ENCODE measurements around the gene PLXNA1. TPM values are rescaled to one million over a fixed set of nuclear protein-coding genes. Genes with fewer than 3 reads are reported as not detected.

Gene PLXNA1
- total RNA-seq, 1 donor from 2014 or later = 63.3 TPM

- H4K20me1 ChIP-seq (ENCODE audit: insufficient read depth, low read length) = no peaks in the 10 kb centered on the region
- peaks cover 10% of the 10 kb centered on the region for H3K4me1 ChIP-seq (ENCODE audit: insufficient read depth, low read length)
- no peaks in the 10 kb centered on the region for H3K27me3 ChIP-seq (ENCODE audit: insufficient read depth, low read length)
- H3K36me3 Mint-ChIP-seq (ENCODE audit: low read depth, unreplicated experiment) = peaks cover 12% of the 10 kb centered on the region
- FAIRE-seq (no peak), DNase-seq (ENCODE audit: low read depth) (no peak)
- no peak overlapping the region for H3K9ac ChIP-seq (ENCODE audit: low read length)
- peaks cover 30% of the 10 kb centered on the region for H3K27me3 Mint-ChIP-seq (ENCODE audit: low read depth, unreplicated experiment)
- H2AFZ ChIP-seq (ENCODE audit: low read depth, low read length) = no peak overlapping the region
- H3K4me3 ChIP-seq (ENCODE audit: insufficient read depth, low read depth, low read length) = no peak overlapping the region
- no peak overlapping the region for H3K27ac ChIP-seq (ENCODE audit: low read depth, low read length)
- no peak for TF ChIP-seq EZH2 (IDR thresholded peaks at IDR 0.05; ENCODE audit: insufficient read depth, low read length)
- no peaks in the 10 kb centered on the region for H3K36me3 ChIP-seq (ENCODE audit: insufficient read depth, low read length)
- no peak overlapping the region for H3K27ac Mint-ChIP-seq (ENCODE audit: unreplicated experiment)
- peaks cover 4% of the 10 kb centered on the region for H3K4me1 Mint-ChIP-seq (ENCODE audit: low read depth, unreplicated experiment)
- H3K9me3 Mint-ChIP-seq (ENCODE audit: unreplicated experiment) = no peaks in the 10 kb centered on the region
- no peak overlapping the region for H3K4me2 ChIP-seq (ENCODE audit: low read length)
- no peak overlapping the region for H3K4me3 Mint-ChIP-seq (ENCODE audit: unreplicated experiment)
- H3K9me3 ChIP-seq (ENCODE audit: insufficient read depth, low read depth, low read length) = no peaks in the 10 kb centered on the region
- no peaks in the 10 kb centered on the region for H3K79me2 ChIP-seq (ENCODE audit: insufficient read depth, low read length)
Measured at GRCh38 chr3:126963261-126964190, 19.4 kb upstream of the PLXNA1 start.

GRCh38 chr3:126964261-126964660, 18.7 kb upstream of the PLXNA1 start:
- Histone ChIP-seq H4K20me1 (ENCODE audit: insufficient read depth, low read length) (no peaks in the 10 kb centered on the region), H3K4me3 (ENCODE audit: insufficient read depth, low read depth, low read length) (no peak overlapping the region), H3K4me1 (ENCODE audit: insufficient read depth, low read length) (peaks cover 10% of the 10 kb centered on the region), H3K36me3 (ENCODE audit: insufficient read depth, low read length) (no peaks in the 10 kb centered on the region), H3K79me2 (ENCODE audit: insufficient read depth, low read length) (no peaks in the 10 kb centered on the region), H3K9me3 (ENCODE audit: insufficient read depth, low read depth, low read length) (no peaks in the 10 kb centered on the region), H3K9ac (ENCODE audit: low read length) (no peak overlapping the region), H2AFZ (ENCODE audit: low read depth, low read length) (no peak overlapping the region), H3K27ac (ENCODE audit: low read depth, low read length) (no peak overlapping the region), H3K4me2 (ENCODE audit: low read length) (no peak overlapping the region), H3K27me3 (ENCODE audit: insufficient read depth, low read length) (no peaks in the 10 kb centered on the region)
- no peak overlapping the region for H3K4me3 Mint-ChIP-seq (ENCODE audit: unreplicated experiment)
- H3K4me1 Mint-ChIP-seq (ENCODE audit: low read depth, unreplicated experiment) = peaks cover 6% of the 10 kb centered on the region
- H3K36me3 Mint-ChIP-seq (ENCODE audit: low read depth, unreplicated experiment) = peaks cover 8% of the 10 kb centered on the region
- TF ChIP-seq EZH2 (IDR thresholded peaks at IDR 0.05; ENCODE audit: insufficient read depth, low read length) (no peak), CTCF (IDR thresholded peaks at IDR 0.05; ENCODE audit: insufficient read depth, low read depth, low read length) (no peak)
- H3K9me3 Mint-ChIP-seq (ENCODE audit: unreplicated experiment) = no peaks in the 10 kb centered on the region
- no peak for DNase-seq (ENCODE audit: low read depth)
- H3K27me3 Mint-ChIP-seq (ENCODE audit: low read depth, unreplicated experiment) = peaks cover 30% of the 10 kb centered on the region
- FAIRE-seq = no peak
- no peak overlapping the region for H3K27ac Mint-ChIP-seq (ENCODE audit: unreplicated experiment)

- TF ChIP-seq EZH2 (IDR thresholded peaks at IDR 0.05; ENCODE audit: insufficient read depth, low read length) (no peak), CTCF (IDR thresholded peaks at IDR 0.05; ENCODE audit: insufficient read depth, low read depth, low read length) (no peak)
- H3K27ac ChIP-seq (ENCODE audit: low read depth, low read length) = no peak overlapping the region
- no peak overlapping the region for H2AFZ ChIP-seq (ENCODE audit: low read depth, low read length)
- Mint-ChIP-seq H3K4me1 (ENCODE audit: low read depth, unreplicated experiment) (peaks cover 12% of the 10 kb centered on the region), H3K27me3 (ENCODE audit: low read depth, unreplicated experiment) (peaks cover 30% of the 10 kb centered on the region), H3K9me3 (ENCODE audit: unreplicated experiment) (no peaks in the 10 kb centered on the region), H3K27ac (ENCODE audit: unreplicated experiment) (no peak overlapping the region), H3K4me3 (ENCODE audit: unreplicated experiment) (no peak overlapping the region), H3K36me3 (ENCODE audit: low read depth, unreplicated experiment) (peaks cover 8% of the 10 kb centered on the region)
- no peaks in the 10 kb centered on the region for H4K20me1 ChIP-seq (ENCODE audit: insufficient read depth, low read length)
- H3K27me3 ChIP-seq (ENCODE audit: insufficient read depth, low read length) = no peaks in the 10 kb centered on the region
- H3K79me2 ChIP-seq (ENCODE audit: insufficient read depth, low read length) = no peaks in the 10 kb centered on the region
- H3K4me3 ChIP-seq (ENCODE audit: insufficient read depth, low read depth, low read length) = no peak overlapping the region
- no peaks in the 10 kb centered on the region for H3K9me3 ChIP-seq (ENCODE audit: insufficient read depth, low read depth, low read length)
- DNase-seq (ENCODE audit: low read depth) (no peak), FAIRE-seq (no peak)
- H3K9ac ChIP-seq (ENCODE audit: low read length) = no peak overlapping the region
- H3K36me3 ChIP-seq (ENCODE audit: insufficient read depth, low read length) = no peaks in the 10 kb centered on the region
- H3K4me2 ChIP-seq (ENCODE audit: low read length) = no peak overlapping the region
- peaks cover 10% of the 10 kb centered on the region for H3K4me1 ChIP-seq (ENCODE audit: insufficient read depth, low read length)
Measured at GRCh38 chr3:126964950-126965349, 18.0 kb upstream of the PLXNA1 start.

All from astrocyte (in vitro differentiated cells and primary cell).